ENCODE measurements around the gene FOXL3.
"Not testable (repeated sequence)": the region's sequence is repeated elsewhere in the genome, so short reads cannot be mapped to it uniquely, and the experiment has no call there.

Gene FOXL3

GRCh38 chr7:294440-295154, 4.6 kb downstream of the FOXL3 start:
- DNase-seq (ENCODE audit: extremely low read depth, low read depth) = no peak
- no peak overlapping the region for H3K4me3 ChIP-seq (replicated peaks; ENCODE audit: low read depth, low read length)
- TF ChIP-seq CTCF (IDR thresholded peaks at IDR 0.05; ENCODE audit: low read depth, low read length, missing control alignments) = no peak

GRCh38 chr7:295155-296154, 5.5 kb downstream of the FOXL3 start:
- DNase-seq (ENCODE audit: extremely low read depth, low read depth) = no peak
- no peak for TF ChIP-seq CTCF (IDR thresholded peaks at IDR 0.05; ENCODE audit: low read depth, low read length, missing control alignments)
- H3K4me3 ChIP-seq (replicated peaks; ENCODE audit: low read depth, low read length) = no peak overlapping the region

GRCh38 chr7:296373-296945, 6.5 kb downstream of the FOXL3 start:
- TF ChIP-seq CTCF (IDR thresholded peaks at IDR 0.05; ENCODE audit: low read depth, low read length, missing control alignments) = no peak
- H3K4me3 ChIP-seq (replicated peaks; ENCODE audit: low read depth, low read length) = no peak overlapping the region
- DNase-seq (ENCODE audit: extremely low read depth, low read depth) = no peak

GRCh38 chr7:297141-297540, 7.2 kb downstream of the FOXL3 start:
- DNase-seq (ENCODE audit: extremely low read depth, low read depth); H3K4me3 ChIP-seq (replicated peaks; ENCODE audit: low read depth, low read length): not testable (repeated sequence)

- DNase-seq (ENCODE audit: extremely low read depth, low read depth) = no peak
- H3K4me3 ChIP-seq (replicated peaks; ENCODE audit: low read depth, low read length) = no peak overlapping the region
- TF ChIP-seq CTCF (IDR thresholded peaks at IDR 0.05; ENCODE audit: low read depth, low read length, missing control alignments) = no peak
Measured at GRCh38 chr7:297611-298374, 7.8 kb downstream of the FOXL3 start.

- DNase-seq (ENCODE audit: extremely low read depth, low read depth) = no peak
- no peak overlapping the region for H3K4me3 ChIP-seq (replicated peaks; ENCODE audit: low read depth, low read length)
- no peak for TF ChIP-seq CTCF (IDR thresholded peaks at IDR 0.05; ENCODE audit: low read depth, low read length, missing control alignments)
Measured at GRCh38 chr7:298375-298702, 8.4 kb downstream of the FOXL3 start.
